ENCODE data around the gene CAPN1. TPM values are rescaled to one million over a fixed set of nuclear protein-coding genes. Genes with fewer than 3 reads are reported as not detected.

Gene CAPN1
- total RNA-seq, 1 donor: 164 TPM

DNA sequence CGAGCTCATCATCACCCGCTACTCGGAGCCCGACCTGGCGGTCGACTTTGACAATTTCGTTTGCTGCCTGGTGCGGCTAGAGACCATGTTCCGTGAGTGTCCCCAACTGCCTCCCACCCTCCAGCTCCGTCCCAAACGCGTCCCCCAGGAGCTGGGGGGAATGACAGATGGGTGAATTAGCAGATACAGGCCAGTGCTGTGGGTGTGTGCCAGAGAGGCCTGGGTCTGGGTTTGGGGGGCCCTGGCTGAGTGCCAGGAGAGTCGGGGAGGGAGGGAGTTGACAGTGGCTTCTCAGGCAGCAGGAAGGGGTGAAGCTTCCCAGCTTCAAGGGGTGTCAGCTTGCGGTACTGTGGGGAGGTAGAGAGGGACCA lies 28.6 kb downstream of the CAPN1 start:
- no peak for DNase-seq (ENCODE audit: low read depth)
- TF ChIP-seq, protein P1, sequence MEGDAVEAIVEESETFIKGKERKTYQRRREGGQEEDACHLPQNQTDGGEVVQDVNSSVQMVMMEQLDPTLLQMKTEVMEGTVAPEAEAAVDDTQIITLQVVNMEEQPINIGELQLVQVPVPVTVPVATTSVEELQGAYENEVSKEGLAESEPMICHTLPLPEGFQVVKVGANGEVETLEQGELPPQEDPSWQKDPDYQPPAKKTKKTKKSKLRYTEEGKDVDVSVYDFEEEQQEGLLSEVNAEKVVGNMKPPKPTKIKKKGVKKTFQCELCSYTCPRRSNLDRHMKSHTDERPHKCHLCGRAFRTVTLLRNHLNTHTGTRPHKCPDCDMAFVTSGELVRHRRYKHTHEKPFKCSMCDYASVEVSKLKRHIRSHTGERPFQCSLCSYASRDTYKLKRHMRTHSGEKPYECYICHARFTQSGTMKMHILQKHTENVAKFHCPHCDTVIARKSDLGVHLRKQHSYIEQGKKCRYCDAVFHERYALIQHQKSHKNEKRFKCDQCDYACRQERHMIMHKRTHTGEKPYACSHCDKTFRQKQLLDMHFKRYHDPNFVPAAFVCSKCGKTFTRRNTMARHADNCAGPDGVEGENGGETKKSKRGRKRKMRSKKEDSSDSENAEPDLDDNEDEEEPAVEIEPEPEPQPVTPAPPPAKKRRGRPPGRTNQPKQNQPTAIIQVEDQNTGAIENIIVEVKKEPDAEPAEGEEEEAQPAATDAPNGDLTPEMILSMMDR (IDR thresholded peaks at IDR 0.05; ENCODE audit: insufficient read depth, low read length): no peak
- H3K4me3 ChIP-seq (ENCODE audit: low read depth, low read length): no peak overlapping the region

DNA sequence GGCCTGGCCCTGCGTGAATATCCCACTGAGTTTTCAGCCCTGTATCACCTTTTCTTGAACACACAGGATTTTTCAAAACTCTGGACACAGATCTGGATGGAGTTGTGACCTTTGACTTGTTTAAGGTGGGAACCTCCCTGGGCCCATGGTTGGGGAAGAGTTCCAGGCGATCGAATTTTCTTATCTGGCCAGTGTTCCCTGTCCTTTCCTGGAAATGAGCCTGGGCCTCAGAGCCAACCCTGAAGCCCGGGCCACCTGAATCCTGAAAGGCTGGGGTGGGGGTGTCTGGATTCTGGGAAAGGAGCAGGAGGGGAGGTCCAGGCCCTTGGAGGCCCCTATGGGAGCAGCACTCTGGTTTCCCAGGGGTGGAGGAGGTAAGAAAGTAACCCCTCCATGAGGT lies 29.0 kb downstream of the CAPN1 start:
- no peak overlapping the region for H3K4me3 ChIP-seq (ENCODE audit: low read depth, low read length)
- DNase-seq (ENCODE audit: low read depth): no peak
- TF ChIP-seq, protein P1 (IDR thresholded peaks at IDR 0.05; ENCODE audit: insufficient read depth, low read length): no peak

DNA sequence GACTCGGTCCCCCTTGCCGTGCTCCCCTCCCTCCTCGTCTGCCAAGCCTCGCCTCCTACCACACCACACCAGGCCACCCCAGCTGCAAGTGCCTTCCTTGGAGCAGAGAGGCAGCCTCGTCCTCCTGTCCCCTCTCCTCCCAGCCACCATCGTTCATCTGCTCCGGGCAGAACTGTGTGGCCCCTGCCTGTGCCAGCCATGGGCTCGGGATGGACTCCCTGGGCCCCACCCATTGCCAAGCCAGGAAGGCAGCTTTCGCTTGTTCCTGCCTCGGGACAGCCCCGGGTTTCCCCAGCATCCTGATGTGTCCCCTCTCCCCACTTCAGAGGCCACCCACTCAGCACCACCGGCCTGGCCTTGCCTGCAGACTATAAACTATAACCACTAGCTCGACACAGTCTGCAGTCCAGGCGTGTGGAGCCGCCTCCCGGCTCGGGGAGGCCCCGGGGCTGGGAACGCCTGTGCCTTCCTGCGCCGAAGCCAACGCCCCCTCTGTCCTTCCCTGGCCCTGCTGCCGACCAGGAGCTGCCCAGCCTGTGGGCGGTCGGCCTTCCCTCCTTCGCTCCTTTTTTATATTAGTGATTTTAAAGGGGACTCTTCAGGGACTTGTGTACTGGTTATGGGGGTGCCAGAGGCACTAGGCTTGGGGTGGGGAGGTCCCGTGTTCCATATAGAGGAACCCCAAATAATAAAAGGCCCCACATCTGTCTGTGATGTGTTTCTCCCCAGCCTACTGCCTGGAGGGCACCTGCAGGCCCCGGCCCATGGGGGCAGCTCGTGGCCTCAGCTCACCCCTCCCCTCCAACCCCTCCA lies 29.8 kb downstream of the CAPN1 start:
- no peak for DNase-seq (ENCODE audit: low read depth)
- no peak overlapping the region for H3K4me3 ChIP-seq (ENCODE audit: low read depth, low read length)
- TF ChIP-seq, protein P1 (IDR thresholded peaks at IDR 0.05; ENCODE audit: insufficient read depth, low read length): no peak

DNA sequence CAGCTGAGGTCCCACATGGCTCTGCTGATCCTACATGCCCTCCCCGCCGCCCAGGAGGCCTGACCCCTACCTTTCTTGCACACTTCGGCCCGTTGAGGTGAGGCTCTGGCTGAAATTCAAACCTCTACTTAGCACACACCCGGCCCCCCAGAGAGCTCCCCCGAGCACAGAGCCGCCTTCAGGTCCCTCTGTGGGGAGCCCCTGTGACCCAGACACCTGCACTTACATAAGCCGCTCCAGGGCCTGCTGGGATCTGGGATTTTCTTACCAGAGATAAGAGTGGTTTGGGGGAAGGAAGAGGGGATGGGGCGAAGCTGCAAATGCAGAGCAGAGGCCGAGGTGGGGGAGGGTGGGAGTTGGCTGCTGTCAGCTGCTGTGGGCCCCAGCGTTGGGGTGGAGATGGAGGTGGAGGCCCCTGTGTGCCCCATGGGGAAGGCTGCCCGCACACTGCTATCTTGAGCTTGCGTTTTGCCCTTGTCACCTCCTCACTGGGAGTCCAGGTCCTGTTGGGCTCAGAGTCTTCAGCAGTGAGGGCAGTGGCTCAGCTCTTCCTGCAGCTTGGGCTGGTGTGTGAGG lies 30.6 kb downstream of the CAPN1 start:
- no peak overlapping the region for H3K4me3 ChIP-seq (ENCODE audit: low read depth, low read length)
- no peak for DNase-seq (ENCODE audit: low read depth)
- TF ChIP-seq, protein P1 (IDR thresholded peaks at IDR 0.05; ENCODE audit: insufficient read depth, low read length): no peak

DNA sequence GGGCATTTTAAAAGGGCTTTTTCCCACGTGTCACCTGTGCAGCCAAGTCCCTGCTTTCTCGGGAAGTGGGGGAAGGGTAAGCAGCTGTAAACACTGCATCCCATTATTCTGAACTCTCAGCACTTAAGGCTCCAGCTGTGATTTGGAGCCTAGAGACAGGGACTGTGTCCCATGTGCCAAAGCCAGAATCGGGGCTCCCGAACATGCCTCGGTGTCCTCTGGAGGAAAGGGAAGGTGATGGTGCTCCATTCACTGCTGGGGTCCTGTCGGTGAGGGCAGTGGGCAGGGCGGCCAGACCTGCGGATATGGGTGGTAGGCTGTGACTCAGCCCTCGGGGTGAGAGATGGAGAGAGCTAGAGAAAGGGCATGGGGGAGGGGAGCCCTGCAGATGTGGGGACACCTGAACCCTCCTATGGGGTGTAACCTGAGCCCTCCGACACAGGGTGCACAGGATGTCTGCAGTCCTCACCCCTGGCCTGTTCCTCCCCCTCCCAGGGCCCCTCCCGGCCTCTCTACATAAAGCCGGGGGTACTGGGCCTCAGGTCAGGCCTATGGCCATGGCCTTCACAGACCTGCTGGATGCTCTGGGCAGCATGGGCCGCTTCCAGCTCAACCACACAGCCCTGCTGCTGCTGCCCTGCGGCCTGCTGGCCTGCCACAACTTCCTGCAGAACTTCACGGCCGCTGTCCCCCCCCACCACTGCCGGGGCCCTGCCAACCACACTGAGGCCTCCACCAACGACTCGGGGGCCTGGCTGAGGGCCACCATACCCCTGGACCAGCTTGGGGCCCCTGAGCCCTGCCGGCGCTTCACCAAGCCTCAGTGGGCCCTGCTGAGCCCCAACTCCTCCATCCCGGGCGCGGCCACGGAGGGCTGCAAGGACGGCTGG lies 31.8 kb downstream of the CAPN1 start:
- TF ChIP-seq, protein P1 (IDR thresholded peaks at IDR 0.05; ENCODE audit: insufficient read depth, low read length): no peak
- DNase-seq (ENCODE audit: low read depth): no peak

DNA sequence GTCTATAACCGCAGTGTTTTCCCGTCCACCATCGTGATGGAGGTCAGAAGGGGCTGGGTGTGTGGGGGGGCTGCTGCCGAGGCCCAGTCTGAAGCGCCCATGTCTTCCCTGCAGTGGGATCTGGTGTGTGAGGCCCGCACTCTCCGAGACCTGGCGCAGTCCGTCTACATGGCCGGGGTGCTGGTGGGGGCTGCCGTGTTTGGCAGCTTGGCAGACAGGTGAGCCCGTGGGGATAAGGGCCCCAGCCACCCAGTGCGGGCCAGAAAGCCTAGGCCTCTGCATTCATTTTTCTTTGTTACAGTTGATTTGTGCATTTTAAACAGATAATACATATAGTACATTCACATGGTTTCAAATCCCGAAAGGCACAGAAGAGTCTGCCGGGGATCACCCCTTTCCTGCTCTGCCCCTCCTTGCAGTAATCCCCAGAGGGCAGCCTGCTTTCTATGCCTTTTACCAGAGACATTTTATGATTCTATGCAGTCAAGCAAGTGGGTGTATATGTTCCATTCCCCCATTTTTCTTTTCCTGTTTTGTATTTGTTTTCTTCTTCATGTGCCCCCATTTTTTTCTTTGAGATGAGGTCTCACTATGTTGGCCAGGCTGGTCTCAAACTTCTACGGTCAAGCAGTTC lies 32.6 kb downstream of the CAPN1 start:
- H3K4me3 ChIP-seq (ENCODE audit: low read depth, low read length): no peak overlapping the region
- DNase-seq (ENCODE audit: low read depth): no peak
- TF ChIP-seq, protein P1 (IDR thresholded peaks at IDR 0.05; ENCODE audit: insufficient read depth, low read length): no peak

More for the DNA sequence above, 31.8 kb downstream of the CAPN1 start:
- no peak overlapping the region for H3K4me3 ChIP-seq (ENCODE audit: low read depth, low read length)

All from fibroblast of the aortic adventitia (primary cell).